ENCODE results near the gene DNAJB4. TPM values are rescaled to one million over a fixed set of nuclear protein-coding genes. Genes with fewer than 3 reads are reported as not detected.
A peak's percentile ranks its signal among the peaks of the same experiment; 100 is the strongest.
"Not testable (repeated sequence)": the region's sequence is repeated elsewhere in the genome, so short reads cannot be mapped to it uniquely, and the experiment has no call there.

Gene DNAJB4
- total RNA-seq, 5 donors from 2014 or later (not counting 1 experiment from before 2014, with no cell fraction given), result 10.0 to 19.6 (median 12.2) TPM

DNA sequence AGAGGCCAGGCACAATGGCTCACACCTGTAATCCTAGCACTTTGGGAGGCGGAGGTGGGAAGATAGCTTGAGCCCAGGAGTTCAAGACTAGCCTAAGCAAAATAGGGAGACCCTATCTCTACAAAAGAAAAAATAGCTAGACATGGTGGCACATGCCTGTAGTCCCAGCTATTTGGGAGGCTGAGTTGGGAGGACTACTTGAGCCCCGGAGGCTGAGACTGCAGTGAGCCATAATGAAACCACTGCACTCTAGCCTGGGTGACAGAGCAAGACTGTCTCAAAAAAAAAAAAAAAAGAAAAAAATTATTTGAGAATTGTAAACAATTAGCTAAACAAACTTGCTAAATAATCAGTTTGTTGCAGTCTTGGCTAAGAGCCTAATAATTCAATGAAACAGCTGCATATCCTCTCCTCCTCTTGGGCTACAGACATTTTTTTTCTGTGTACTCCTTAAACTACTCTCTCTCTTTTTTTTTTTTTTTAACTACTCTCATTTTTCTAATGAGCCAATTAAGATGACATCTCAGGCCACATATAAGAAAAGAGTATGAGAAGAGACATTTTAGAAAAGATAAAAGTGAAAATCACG lies 10.5 kb upstream of the DNAJB4 start:
- no peaks in the 10 kb centered on the region for H3K27me3 Mint-ChIP-seq
- Histone ChIP-seq H3K4me1 (ENCODE audit: control insufficient read depth in 1 of 2, extremely low read depth in 1 of 2, insufficient read depth in 2 of 2, low read length in 2 of 2) (no peaks in the 10 kb centered on the region), H3K27ac (ENCODE audit: low read length) (no peak overlapping the region), H3K27me3 (replicated peaks in 1 of 2; ENCODE audit: control insufficient read depth in 2 of 2, extremely low read depth in 1 of 2, insufficient read depth in 2 of 2, low read length in 1 of 2) (no peaks in the 10 kb centered on the region), H3K9me3 (no peaks in the 10 kb centered on the region), H3K36me3 (ENCODE audit: control insufficient read depth in 2 of 2, extremely low read depth in 1 of 2, insufficient read depth in 1 of 2, low read length in 1 of 2) (peaks cover 2 to 10% of the 10 kb centered on the region in 2 donors), H3K4me3 (ENCODE audit: control insufficient read depth in 1 of 2, extremely low read depth in 1 of 2, low read length in 1 of 2) (no peak overlapping the region)
- H3K4me1 Mint-ChIP-seq, result peaks cover 11 to 12% (median 12%) of the 10 kb centered on the region in 3 donors
- H3K36me3 Mint-ChIP-seq, result peaks cover 6% of the 10 kb centered on the region
- no peak overlapping the region for H3K27ac Mint-ChIP-seq
- no CpG with 5 or more reads among the region's 3 CpGs for WGBS (ENCODE audit: insufficient coverage)
- no peak overlapping the region for H3K4me3 Mint-ChIP-seq
- no peak for ATAC-seq (replicated peaks in 1 of 4)
- ChIA-PET POLR2A (interaction anchor here (0.6 to 2.7 kb wide), 5 partner anchors 10 to 41 kb away, joined by 3 to 13 read pairs (median 7); partner anchors contain the start of genes DNAJB4 (in 2 of the 2) and FUBP1 (in 1 of the 2)), CTCF (interaction anchor here (0.6 to 1.4 kb wide), 3 partner anchors 12 to 120 kb away, joined by 4 to 6 read pairs (median 4); no protein-coding TSS in a partner anchor)
- DNase-seq, result no peak
- H3K9me3 Mint-ChIP-seq, result no peaks in the 10 kb centered on the region

DNA sequence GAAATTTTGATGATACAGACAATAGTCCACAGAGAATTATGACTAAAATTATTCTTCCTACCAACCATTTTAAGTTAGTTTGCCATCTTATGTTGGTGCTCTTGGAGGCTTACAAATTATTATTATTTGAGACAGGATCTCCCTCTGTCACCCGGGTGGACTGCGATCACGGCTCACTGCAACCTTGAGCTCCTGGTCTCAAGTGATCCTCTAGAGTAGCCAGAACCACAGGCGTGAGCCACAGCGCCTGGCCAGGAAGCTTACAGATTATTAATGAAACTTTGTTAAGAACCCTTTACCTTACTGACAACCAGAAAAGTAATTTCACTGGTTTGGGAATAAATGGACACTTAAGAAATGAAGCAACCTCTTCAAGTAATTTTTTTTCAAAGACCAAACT lies 8.0 kb upstream of the DNAJB4 start:
- Mint-ChIP-seq H3K4me3 (no peak overlapping the region), H3K27me3 (no peaks in the 10 kb centered on the region), H3K4me1 (no peaks in the 10 kb centered on the region), H3K9me3 (no peaks in the 10 kb centered on the region), H3K27ac (no peak overlapping the region), H3K36me3 (peaks cover 6% of the 10 kb centered on the region)
- ChIA-PET POLR2A (interaction anchor here in 1 of 2 donors (0.7 kb wide), 1 partner anchor 13 kb away, joined by 8 read pairs; no protein-coding TSS in a partner anchor), CTCF (interaction anchor here in 1 of 2 donors (1.6 kb wide), 1 partner anchor 15 kb away, joined by 3 read pairs; no protein-coding TSS in a partner anchor)
- no peak overlapping the region for H3K4me3 ChIP-seq (ENCODE audit: control insufficient read depth in 1 of 2, extremely low read depth in 1 of 2, low read length in 1 of 2)
- no peak overlapping the region for H3K27ac ChIP-seq (ENCODE audit: low read length)
- ATAC-seq (replicated peaks in 1 of 4) (no peak), DNase-seq (no peak)
- H3K9me3 ChIP-seq, result no peaks in the 10 kb centered on the region
- WGBS (ENCODE audit: insufficient coverage), result no CpG with 5 or more reads among the region's 5 CpGs
- H3K27me3 ChIP-seq (replicated peaks in 1 of 2; ENCODE audit: control insufficient read depth in 2 of 2, extremely low read depth in 1 of 2, insufficient read depth in 2 of 2, low read length in 1 of 2), result no peaks in the 10 kb centered on the region
- H3K36me3 ChIP-seq (ENCODE audit: control insufficient read depth in 2 of 2, extremely low read depth in 1 of 2, insufficient read depth in 1 of 2, low read length in 1 of 2), result peaks cover 2 to 10% of the 10 kb centered on the region in 2 donors
- no peaks in the 10 kb centered on the region for H3K4me1 ChIP-seq (ENCODE audit: control insufficient read depth in 1 of 2, extremely low read depth in 1 of 2, insufficient read depth in 2 of 2, low read length in 2 of 2)

DNA sequence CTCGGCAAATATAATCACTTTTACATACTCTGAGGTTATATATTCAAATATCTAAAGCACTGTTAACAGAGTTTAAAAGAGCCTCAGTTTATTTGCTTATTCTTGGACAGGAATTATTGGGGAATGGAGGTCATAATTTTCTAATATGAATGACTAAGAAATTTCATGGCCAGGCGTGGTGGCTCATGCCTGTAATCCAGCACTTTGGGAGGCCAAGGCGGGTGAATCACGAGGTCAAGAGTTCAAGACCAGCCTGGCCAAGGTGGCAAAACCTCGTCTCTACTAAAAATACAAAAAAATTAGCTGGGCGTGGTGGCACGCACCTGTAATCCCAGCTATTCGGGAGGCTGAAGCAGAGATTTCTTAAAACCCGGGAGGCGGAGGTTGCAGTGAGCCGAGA lies 4.2 kb upstream of the DNAJB4 start:
- POLR2A ChIA-PET, result interaction anchor here (0.6 to 0.7 kb wide), 2 partner anchors 17 to 22 kb away, joined by 4 to 5 read pairs; partner anchors contain the start of gene FUBP1 (in 1 of the 2)
- CTCF ChIA-PET, result interaction anchor here (0.6 to 6.7 kb wide), 2 partner anchors 23 to 205 kb away, joined by 3 to 74 read pairs; partner anchors contain the start of gene FUBP1 (in 1 of the 2)
- not testable (repeated sequence) for H3K27me3 ChIP-seq (replicated peaks in 1 of 2; ENCODE audit: control insufficient read depth in 2 of 2, extremely low read depth in 1 of 2, insufficient read depth in 2 of 2, low read length in 1 of 2); DNase-seq; H3K4me3 Mint-ChIP-seq; ATAC-seq (replicated peaks in 1 of 4); H3K27ac ChIP-seq (ENCODE audit: low read length); H3K36me3 Mint-ChIP-seq; H3K9me3 Mint-ChIP-seq; H3K9me3 ChIP-seq; H3K4me1 ChIP-seq (ENCODE audit: control insufficient read depth in 1 of 2, extremely low read depth in 1 of 2, insufficient read depth in 2 of 2, low read length in 2 of 2); H3K27ac Mint-ChIP-seq; H3K27me3 Mint-ChIP-seq; H3K4me3 ChIP-seq (ENCODE audit: control insufficient read depth in 1 of 2, extremely low read depth in 1 of 2, low read length in 1 of 2); H3K36me3 ChIP-seq (ENCODE audit: control insufficient read depth in 2 of 2, extremely low read depth in 1 of 2, insufficient read depth in 1 of 2, low read length in 1 of 2)
- 93% methylated on average over 10 of the region's 11 CpGs for WGBS (ENCODE audit: insufficient coverage)
- peaks cover 13 to 16% (median 16%) of the 10 kb centered on the region in 3 donors for H3K4me1 Mint-ChIP-seq

DNA sequence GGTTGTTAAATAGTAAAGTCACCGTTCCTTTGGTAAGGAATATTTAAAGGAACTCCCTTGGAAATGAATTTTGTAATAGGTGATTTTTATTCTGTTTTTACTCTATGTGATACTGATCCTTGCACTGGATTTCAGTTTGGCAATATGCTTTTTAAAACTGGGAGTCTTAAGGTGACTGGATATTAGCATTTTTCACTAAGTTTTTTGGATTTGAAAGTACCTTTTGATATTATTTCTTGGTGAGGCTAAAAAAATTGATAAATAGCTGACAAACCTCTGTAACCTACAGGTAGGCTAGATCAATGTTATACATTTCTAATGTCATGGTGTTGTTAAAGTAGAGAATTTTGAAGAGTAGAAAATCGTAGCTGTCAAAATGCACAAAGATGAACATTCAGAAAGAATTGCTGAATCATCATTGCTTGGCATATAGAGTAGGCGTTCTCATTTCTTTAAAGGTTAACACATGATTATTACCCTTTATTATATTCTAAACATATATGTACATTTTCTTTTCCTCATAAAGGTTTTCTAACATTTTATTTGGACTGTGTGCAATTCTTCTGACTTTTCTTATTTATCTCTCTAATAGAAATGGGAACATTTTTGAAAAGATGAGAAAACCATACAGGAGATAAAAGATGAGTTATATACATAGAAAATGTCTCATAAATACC lies 1.5 kb upstream of the DNAJB4 start:
- Mint-ChIP-seq H3K27me3 (no peaks in the 10 kb centered on the region), H3K36me3 (no peaks in the 10 kb centered on the region), H3K27ac (peak overlapping the region; percentile 74 to 81), H3K4me1 (peaks cover 35 to 37% (median 35%) of the 10 kb centered on the region in 3 donors), H3K9me3 (no peaks in the 10 kb centered on the region), H3K4me3 (peak overlapping the region; percentile 34 to 87 (median 52))
- ChIA-PET POLR2A (interaction anchor here (0.9 to 4.7 kb wide), 11 partner anchors 8 to 320 kb away, joined by 4 to 183 read pairs (median 13); partner anchors contain the start of gene FUBP1 (in 2 of the 2)), CTCF (interaction anchor here (0.6 to 6.7 kb wide), 7 partner anchors 22 to 242 kb away, joined by 3 to 74 read pairs (median 11); partner anchors contain the start of gene FUBP1 (in 1 of the 2))
- Histone ChIP-seq H3K4me1 (ENCODE audit: control insufficient read depth in 1 of 2, extremely low read depth in 1 of 2, insufficient read depth in 2 of 2, low read length in 2 of 2) (peaks cover 4 to 13% of the 10 kb centered on the region in 2 experiments), H3K9me3 (no peaks in the 10 kb centered on the region), H3K27ac (ENCODE audit: low read length) (peak overlapping the region; percentile 97), H3K36me3 (ENCODE audit: control insufficient read depth in 2 of 2, extremely low read depth in 1 of 2, insufficient read depth in 1 of 2, low read length in 1 of 2) (no peaks in the 10 kb centered on the region), H3K27me3 (replicated peaks in 1 of 2; ENCODE audit: control insufficient read depth in 2 of 2, extremely low read depth in 1 of 2, insufficient read depth in 2 of 2, low read length in 1 of 2) (no peaks in the 10 kb centered on the region), H3K4me3 (ENCODE audit: control insufficient read depth in 1 of 2, extremely low read depth in 1 of 2, low read length in 1 of 2) (no peak overlapping the region)
- no peak for ATAC-seq (replicated peaks in 1 of 4)
- DNase-seq, result no peak
- 83% methylated on average over 1 of the region's 3 CpGs for WGBS (ENCODE audit: insufficient coverage)

DNA sequence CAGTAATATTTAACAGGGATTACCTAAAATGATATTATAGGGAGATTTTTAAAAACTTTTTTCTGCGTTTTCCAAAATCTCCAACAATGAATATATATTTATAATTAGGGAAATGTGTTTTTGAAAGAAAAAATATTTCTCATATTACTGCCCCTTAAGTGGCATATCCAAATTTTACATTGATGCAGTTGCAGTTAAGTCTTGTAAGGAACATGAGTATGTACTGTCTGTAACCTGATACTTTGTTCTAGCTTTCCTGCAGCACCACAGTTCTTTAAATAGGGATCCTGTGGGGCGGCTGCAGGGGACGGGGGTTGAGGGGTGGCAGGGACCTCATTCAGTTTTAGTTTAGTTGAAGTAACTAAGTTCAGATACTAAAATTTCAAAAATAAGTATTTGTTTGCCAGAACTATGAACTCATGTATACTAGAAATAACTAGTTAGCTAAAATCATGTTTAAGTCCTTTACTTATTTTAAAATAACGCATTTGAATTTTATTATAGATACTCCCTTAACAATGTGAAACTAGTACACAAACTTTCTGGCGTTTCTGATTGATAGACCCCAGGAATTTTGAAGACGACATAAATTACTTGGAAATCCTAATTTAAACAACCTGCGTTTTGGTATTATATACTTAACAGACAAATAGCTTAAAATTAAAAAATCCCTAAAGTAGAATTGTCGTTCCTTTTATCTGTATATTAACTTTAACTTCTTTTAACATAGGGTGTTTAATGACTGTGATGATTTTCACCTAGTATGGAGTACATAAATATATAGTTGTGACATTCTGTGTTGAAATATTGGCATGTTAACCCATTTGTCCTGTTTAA lies 639 bp upstream of the DNAJB4 start:
- Mint-ChIP-seq H3K36me3 (no peaks in the 10 kb centered on the region), H3K4me3 (peak overlapping the region; percentile 87 to 88 (median 87)), H3K27me3 (no peaks in the 10 kb centered on the region), H3K9me3 (no peaks in the 10 kb centered on the region), H3K27ac (peak overlapping the region; percentile 97 to 99), H3K4me1 (peaks cover 39 to 42% (median 41%) of the 10 kb centered on the region in 3 donors)
- no peaks in the 10 kb centered on the region for H3K27me3 ChIP-seq (replicated peaks in 1 of 2; ENCODE audit: control insufficient read depth in 2 of 2, extremely low read depth in 1 of 2, insufficient read depth in 2 of 2, low read length in 1 of 2)
- H3K27ac ChIP-seq (ENCODE audit: low read length), result peak overlapping the region; percentile 97
- ATAC-seq (replicated peaks in 1 of 4), result peak; percentile 12 to 61 (median 25)
- H3K9me3 ChIP-seq, result no peaks in the 10 kb centered on the region
- H3K4me1 ChIP-seq (ENCODE audit: control insufficient read depth in 1 of 2, extremely low read depth in 1 of 2, insufficient read depth in 2 of 2, low read length in 2 of 2), result peaks cover 4 to 13% of the 10 kb centered on the region in 2 experiments
- no peaks in the 10 kb centered on the region for H3K36me3 ChIP-seq (ENCODE audit: control insufficient read depth in 2 of 2, extremely low read depth in 1 of 2, insufficient read depth in 1 of 2, low read length in 1 of 2)
- POLR2A ChIA-PET, result interaction anchor here (0.5 to 4.7 kb wide), 37 partner anchors 9 to 646 kb away, joined by 3 to 183 read pairs (median 5); partner anchors contain the start of genes FUBP1 (in 2 of the 2), MIGA1 (in 2 of the 2), IFI44 (in 1 of the 2) and ZZZ3 (in 1 of the 2)
- H3K4me3 ChIP-seq (ENCODE audit: control insufficient read depth in 1 of 2, extremely low read depth in 1 of 2, low read length in 1 of 2), result peak overlapping the region; percentile 20 to 60
- CTCF ChIA-PET, result interaction anchor here (0.5 to 6.7 kb wide), 18 partner anchors 11 to 1776 kb away, joined by 3 to 74 read pairs (median 4); partner anchors contain the start of genes FUBP1 (in 1 of the 2), GIPC2 (in 1 of the 2) and MIGA1 (in 1 of the 2)
- peak in 34 of 35 experiments; percentile 8 to 64 (median 33) for DNase-seq
- no CpG with 5 or more reads among the region's 8 CpGs for WGBS (ENCODE audit: insufficient coverage)

Data from T-cell (primary cell).